GM19438 (cell line): ENCODE measurements around the gene MSH2.

Experiments
- ATAC-seq: cut with Tn5 transposase; IDR thresholded peaks from one replicate; pipeline ENCODE4 v1.9.1; 2021; ENCODE audit warnings: low read depth; ENCODE audit not compliant: unreplicated experiment

MSH2 gene

DNA sequence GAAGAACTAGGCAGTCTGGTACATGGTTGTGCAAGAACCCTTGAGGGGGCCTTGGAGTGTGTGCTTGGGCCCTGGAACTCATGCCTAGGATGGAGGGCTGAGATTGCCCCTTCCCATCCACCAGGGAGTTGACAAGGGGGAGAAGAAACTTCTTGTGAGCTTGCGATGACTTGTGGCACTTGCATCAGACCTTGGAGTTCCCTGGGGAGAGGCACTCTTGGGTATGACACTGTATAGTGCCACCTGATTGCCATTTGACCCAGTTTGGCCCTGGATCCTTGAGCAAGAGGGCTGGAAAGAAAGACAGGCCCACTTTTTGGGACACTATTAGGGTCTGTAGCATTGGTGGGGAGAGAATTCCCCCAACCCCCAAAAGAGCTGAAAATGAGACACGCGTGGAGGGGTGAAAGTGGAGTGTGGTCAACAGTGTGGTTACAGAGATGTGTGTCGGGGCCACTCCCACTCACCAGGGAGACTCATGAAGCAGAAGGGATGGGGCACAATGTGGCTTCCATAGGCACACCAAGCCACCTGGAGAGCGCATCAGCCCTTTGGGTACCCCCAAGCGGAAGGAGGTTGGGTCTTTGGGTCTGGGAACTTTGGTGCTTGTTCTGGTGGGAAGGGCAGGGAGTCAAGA is 101.3 kb downstream of the MSH2 start:
- ATAC-seq: no peak

DNA sequence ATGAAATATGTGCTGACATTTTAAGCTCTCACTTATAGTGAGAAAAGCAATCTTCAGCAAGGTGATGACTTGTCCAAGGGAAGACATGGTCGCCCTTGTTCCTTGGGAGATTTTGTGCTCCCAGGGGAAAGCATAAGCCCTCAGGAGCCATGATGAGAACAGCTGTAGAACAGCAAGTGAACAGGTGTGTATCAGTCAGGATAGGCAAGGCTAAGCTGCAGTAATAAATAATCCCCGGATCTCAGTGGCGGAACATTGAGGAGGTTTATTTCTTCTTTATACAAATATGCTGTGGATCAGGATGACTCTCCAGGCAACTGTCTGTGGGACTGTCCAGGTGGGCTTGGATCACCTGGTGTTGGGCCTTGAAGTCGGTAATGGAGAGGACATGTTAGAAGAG is 103.1 kb downstream of the MSH2 start:
- ATAC-seq: no peak

DNA sequence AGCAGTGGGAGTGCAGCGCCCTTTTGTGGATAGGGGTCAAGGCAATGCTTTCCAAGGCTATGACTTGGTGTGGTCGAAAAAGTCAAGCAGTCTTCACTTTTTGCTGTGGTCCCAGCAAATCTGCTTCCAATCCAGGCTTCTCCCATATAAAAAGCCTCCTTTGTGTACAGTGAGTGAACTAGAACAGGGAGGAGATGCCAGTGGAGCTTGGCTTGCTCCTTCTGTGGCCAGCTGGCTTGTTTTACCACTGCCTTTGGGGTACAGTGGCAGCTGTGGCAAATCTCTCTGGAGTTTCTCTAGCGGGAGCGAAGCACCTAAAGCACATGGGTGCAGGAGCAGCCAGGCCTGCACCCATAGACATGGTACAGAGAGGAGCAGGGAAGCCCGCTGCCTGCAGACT is 103.5 kb downstream of the MSH2 start:
- no peak for ATAC-seq

DNA sequence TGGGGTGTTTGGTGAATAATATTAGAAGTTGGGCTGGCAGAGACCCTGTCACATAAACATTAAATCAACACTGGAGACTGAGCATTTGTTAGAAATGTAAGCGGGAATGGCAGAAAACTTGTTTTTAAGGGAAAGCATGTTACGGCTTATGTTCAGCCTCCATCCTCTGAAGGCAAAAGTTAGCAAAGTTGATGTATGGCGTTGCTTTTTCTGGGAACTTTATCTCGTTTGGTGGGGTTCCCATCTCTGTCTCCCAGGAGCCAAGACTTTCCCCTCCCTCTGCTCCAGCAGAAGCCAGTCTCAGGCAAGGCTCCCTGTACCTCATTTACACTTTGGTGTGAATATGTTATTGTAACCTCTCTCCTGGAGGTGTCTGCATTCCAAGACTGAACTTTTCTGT is 105.1 kb downstream of the MSH2 start:
- no peak for ATAC-seq

DNA sequence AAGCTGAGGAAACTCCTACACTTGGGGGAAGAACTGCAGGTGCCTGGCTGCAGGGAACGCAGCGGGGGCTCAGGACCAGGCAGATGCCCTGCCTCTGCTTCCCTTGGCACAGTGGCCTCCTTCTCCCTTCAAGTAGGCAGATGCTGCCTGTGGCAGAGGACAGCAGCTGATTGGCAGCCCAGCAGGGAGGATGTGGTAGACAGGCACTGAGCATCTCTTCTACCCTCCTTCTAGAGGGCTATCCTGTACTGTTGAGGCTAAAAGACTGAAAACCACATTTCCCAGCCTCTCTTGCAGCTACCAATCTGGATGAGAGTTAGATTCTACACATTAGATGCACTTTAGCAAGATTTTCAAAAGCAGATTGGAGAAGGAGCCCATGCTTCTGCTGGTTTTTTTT is 105.7 kb downstream of the MSH2 start:
- ATAC-seq: no peak

DNA sequence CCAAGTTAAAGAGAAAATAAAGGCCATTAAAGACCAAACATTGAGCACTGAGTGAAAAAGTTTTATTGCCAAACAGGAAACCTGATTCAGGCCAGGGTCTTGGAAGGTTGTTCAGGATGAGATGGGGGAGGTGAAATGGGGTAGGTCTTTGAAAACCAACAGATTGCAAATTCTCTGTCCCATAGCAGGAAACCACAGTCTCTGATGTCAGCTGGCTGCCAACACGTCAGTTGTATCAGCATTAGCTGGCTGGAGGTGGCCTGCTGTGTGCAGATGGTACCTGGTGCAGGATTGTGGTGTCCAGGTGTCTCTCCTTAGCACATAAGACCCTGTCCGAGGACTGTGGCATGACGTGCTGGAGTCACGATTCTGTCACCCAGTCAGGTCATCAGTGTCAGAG is 106.3 kb downstream of the MSH2 start:
- no peak for ATAC-seq

DNA sequence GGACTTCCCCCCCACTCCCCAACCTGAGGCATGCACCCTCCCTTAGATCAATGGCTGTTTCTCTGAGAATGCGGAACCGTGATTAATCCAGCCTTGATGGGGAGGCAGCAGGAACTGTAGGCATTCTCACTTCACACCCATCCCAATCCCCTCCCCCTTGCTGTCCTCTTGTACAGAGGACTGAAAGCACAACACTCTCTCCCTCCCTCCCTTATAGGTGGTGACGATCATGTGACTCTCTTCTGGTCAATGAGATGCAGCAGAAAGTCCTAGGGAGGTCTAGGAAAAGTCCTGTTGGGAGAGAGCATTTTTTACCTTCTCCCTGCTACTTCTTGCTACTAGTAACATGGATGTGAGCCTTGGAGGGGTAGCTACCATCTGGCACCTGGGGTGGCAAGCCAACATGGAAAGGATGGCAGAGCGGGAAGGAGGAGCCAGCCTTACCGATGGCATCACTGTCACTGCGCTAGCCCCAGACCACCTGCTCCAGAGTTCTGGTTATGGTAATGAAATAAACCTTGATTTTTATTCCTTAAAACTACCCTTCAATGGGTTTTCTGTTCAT is 106.9 kb downstream of the MSH2 start:
- ATAC-seq: no peak

DNA sequence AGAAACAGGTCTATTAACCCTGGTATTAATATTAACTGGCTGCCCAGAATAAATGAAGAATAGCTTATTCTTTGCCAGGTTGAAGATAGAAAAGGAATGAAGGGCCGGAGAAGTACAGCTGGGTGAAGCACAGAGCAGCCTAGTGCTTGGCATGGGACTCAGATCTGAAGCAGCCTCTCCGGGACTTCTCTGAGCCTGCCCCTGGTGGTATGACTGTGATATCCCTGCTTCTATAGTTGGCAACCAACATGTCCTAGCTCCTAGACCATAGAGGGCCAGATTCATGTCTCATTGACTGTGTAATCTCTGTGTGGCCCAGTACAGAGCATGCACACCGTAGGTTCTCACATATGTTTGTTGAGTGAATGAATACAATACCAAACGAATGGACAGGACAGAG is 107.8 kb downstream of the MSH2 start:
- ATAC-seq: no peak

DNA sequence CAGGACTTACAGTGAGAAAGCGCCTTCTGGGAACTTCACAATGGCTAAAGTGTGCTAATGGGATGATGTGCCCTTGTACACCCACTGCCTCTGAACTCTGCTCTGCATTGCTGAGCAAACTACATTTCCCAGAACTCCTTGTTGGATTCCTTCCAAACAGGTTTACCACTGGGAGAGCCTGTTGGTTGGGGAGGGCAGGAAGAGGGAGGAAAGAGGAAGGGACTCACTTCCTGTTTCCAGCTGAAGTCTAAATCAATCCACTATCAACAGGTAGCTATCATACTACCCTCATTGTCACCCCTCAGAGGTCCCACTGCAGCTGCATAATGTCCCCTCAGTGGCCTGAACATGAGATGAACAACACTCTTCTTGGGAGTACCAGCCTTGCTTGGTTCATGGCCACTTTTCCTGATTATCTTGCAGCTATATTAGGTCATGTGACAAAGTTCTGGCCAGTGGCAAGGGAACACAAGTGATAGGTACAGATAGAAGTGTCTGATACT is 109.7 kb downstream of the MSH2 start:
- ATAC-seq: no peak

DNA sequence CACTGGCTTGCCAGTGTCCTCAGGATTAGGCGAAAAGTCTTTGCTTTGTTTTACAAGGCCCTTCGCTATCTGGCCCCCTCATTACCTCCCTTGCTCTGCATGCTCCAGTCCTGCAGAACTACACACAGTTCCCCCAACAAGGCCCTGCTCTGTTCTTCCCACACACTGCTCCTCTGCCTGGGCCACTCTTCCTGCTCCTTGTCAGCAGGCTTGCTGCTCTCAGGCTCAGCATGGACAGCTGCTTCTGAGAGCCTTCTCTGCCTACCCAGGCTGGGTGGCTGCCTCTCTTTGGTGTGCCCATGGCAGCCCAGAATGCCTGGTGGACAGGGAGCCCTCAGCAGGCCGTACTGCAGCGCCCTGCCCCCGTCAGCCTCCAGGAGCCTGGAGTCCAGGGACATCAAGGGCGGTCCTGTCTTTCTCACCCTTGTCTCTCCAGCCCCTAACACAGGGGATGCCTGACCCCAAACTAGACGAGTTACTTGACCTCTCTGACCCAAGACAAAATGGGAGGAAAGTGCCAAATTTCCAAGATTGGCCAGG is 111.1 kb downstream of the MSH2 start:
- no peak for ATAC-seq

DNA sequence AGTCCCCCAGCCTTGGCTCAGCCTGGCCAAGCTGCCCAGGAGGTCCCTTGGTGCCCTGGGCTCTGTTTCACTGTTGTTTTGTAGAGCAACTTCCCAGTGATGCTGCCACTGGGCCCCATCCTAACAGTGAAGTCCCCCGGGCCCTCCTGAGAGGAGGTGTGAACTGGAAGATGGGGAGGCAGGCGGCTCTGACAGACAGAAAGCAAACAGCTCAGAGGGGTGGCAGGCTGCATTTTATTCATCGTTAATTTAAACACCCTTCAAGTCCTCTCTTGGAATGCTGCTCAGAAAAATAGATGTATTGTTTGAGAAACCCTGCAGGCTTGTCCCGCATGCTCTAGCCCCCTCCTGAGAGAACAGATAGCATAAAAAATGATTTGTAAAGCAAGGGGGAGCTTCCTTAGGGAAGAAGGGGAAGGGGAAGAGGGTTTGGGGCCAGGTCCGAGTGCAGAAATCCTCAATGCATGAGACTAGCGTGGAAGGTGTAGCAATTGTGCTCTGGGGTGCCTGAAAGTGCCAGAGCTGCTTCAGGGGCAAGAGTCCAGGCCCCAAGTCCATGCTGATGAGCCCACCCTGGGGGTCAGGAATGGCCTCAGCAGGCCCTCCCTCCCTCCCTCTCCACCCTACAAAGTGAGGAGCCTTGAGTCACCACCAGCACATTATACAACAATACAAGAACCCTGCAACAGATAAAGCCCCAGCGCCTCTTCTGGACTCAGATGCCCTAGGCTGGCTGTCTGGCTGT is 113.6 kb downstream of the MSH2 start:
- ATAC-seq: no peak

DNA sequence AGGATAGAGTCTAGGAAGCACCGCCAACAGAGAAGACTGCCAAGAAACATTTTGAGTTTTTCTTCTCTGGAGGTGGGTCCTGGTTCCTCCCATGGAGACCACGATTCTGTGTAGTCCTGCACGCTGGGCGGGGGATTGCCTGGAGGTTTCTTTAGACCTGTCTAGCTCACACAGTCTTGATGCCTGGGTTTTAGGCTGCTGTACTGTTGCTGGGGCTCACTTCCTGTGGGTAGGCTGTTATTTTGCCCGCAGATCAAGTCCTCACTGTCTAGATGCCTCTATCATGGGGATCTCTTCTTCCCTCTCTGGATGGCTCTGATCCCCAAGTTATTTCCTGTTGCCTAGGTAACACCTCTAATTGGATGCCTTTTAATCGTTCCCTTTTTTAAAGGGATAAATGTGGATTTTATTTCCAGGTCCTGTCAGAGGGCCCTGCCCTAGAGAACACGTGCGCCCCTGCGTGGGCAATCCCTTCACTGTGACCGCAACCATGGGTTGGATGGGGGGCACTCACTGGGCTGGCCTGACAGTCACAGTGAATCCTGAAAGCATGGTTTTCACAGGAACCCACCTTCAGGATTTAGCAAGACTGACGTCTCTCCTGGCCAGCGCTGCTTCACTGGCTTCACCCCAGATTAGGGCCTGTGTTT is 115.7 kb downstream of the MSH2 start:
- no peak for ATAC-seq

DNA sequence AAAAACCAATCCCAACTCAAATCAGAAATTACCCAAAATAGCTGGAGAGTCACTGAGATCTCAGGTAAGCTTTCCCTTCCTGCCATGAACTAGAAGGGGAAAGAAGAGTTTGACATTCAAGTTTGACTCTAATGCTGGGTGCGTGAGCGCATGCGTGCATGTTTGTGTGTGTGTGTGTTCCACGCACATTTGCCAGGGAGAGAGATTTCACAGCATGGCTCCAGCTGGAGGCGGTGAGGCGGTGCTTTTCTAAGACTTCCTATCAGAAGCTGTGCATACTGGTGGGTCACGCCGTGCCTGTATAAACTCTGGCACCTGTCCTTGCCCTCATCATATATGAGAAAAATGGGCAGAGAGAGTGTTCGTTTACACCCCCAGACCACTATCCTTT is 116.2 kb downstream of the MSH2 start:
- ATAC-seq: no peak

DNA sequence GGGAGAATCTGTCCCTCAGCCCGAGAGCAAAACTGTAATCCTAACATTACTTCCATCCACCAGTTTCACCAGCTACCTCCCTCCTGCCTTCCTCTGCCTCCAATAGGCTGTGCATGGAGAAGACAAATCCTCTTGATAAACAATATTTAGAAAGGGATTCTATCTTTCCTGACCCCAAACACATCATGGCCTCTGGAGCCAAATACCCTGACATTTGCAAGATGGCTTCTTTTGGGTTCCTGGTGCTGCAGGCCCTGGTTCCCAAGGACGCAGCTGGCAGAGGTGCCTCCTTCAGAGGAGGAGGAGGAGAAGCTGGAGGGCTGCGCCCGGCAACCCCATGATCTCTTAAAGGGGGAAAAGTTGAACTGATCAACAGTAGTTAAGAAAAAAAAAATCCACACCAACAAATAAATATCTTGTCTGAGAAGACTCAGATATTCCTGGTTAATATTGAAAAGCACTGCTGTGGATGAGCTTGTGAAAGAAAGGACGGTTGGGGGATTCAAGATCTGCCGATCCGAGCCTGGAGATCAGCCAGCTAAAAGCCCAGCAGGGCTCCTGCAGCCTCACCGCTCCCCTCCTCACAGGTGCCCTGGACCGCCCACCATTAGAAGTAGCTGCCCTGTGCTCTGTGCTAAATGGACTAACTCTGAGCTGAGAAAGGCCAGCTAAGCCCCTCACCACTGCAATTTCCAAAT is 116.8 kb downstream of the MSH2 start:
- no peak for ATAC-seq

DNA sequence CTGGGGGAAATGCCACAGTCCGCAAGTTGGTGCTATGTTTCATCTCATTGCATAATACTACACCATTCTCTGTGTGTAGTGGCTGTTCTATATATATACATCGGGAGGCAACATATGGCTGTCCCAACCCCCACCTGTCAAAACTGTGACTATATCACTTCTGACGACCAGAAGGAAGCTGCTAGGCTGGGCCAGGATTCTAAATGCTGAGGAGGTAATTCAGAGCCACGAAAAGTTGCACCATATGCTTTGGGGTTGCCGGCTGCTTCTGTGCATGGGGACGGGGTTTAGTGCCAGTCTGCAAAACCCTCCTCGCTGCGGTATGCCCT is 117.3 kb downstream of the MSH2 start:
- ATAC-seq: no peak

DNA sequence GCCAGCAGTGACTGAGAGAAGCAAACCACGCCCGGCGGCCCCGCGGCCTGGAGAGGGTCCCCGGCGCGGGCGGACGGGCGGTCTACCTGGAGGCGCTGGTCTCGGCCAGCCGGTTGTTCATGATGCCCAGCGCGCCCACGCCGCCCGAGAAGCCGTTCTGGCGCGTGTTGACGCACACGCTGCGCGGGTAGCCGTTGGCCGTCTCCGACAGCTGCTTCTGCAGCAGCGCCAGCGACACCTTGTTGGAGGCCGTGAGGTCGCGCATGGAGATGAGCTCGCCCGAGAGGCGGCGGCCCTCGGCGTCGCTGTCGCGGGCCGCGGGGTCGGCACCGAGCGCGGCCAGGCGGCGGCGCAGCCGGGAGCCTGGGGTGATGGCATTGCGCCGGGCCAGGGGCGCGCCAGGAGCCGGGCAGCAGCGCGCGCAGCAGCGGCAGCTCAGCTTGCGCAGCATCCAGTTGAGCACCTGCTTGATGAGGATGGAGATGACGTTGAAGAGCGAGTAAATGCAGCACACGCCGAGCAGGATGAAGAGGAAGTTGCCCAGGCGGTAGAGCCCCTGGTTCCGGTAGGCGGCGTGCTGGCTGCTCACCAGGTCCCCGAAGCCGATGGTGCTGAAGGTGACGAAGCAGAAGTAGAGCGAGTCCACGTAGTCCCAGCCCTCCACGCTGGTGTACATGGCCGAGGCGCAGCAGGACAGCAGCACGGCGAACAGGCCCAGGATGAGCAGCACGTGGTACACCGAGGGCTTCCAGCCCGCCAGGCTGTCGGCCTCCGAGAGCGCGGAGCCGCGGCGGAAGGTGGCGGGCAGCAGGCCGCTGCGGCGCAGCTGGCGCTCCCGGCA is 118.1 kb downstream of the MSH2 start:
- peak; percentile 82 for ATAC-seq

DNA sequence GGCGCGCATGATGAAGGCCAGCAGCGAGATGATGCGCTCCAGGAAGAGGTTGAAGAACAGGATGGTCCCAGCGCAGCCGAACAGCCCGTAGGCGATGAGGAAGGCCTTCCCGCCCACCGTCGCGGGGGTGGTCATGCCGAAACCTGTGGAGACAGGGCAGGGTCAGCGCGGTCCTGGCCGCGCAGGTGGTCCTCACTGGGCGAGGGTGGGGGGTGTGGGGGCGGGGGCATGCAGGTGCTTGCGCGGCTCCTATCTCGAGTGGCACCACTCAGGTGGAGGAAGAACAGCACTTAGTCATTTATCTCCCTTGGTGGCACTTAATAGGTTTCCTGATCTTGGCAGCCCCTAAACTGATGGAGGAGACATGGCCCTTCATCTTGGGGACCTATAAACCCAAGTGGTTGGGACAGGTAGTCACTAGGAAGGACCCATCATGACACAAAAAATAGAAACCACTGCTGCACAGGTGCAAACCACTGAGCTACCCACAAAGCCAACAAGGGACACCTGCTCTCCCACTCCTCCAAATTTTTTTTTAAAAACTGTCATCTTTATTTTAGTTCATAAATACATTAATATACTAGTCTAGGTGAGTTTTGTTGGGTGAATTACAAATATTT is 118.8 kb downstream of the MSH2 start:
- ATAC-seq: no peak

DNA sequence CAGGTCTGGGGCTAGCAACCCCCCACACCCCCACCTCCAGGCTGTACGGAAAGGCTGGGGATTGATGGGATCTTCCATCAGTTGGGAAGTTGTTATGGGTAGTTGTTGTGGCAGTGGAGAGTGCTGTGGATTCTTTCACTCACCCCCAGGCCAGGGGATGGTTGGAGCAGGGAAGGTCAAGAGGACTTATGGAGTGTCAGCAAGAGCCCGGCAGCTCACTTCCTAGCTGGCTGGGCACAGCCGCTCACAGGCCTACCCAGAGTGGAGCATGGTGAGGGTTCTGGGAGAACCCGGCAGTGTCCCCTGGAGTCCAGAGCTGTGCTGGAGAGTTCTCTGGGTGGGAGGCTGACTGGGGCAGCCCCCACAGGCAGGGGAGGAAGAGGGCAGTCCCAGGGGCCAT is 122.2 kb downstream of the MSH2 start:
- ATAC-seq: no peak

DNA sequence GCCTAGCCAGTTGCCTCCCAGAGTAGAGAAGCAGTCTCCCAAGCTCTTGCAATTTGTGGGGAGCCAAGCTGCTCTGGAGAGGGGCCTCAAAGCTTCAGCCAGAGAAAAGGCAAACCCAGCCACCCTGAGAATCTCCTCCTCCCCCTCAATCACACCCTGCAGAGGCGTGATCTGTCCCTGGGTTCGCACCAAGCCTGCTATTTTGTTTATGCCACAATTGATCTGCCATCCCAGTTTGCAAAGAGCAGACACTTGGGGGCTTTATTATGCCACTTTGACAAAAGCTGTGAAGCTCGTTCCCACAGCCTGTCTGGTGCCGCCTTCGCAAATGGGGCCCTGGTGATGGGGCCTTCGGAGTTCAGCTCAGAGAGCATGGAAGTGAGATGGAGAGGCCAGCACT is 125.5 kb downstream of the MSH2 start:
- no peak for ATAC-seq

DNA sequence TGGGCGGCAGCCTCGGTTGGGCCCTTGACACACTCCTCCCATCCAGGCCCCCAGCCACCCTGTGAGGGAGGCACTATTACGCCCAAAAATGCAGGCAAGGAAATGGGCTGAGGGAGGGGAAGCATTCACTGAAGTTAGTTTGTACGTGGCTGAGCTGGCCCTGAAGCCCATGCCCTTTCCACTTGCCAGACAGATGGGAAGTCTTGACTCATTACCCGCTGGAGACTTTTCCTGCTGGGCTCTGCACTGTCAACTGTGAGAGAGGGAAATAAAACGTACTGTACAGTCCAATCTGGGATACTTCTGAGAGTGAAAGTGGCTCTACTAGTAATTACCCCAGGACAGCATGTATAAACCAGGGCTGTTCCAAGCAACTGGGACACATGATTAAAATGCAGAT is 125.9 kb downstream of the MSH2 start:
- ATAC-seq: no peak
